Thoracic aorta endothelial cell (primary cell): ENCODE data around the gene CLPTM1. TPM values are rescaled to one million over a fixed set of nuclear protein-coding genes. Genes with fewer than 3 reads are reported as not detected.

ENCODE experiments used
- total RNA-seq: library from RNA; depleted of rRNA; stranded (reverse); fragments of >200 nt; gene quantifications from 2 replicates; pipeline ENCODE4 v1.2.3, GENCODE V29; 2012

CLPTM1 gene
- 43.8 and 54.0 TPM in 2 replicates for total RNA-seq

DNA sequence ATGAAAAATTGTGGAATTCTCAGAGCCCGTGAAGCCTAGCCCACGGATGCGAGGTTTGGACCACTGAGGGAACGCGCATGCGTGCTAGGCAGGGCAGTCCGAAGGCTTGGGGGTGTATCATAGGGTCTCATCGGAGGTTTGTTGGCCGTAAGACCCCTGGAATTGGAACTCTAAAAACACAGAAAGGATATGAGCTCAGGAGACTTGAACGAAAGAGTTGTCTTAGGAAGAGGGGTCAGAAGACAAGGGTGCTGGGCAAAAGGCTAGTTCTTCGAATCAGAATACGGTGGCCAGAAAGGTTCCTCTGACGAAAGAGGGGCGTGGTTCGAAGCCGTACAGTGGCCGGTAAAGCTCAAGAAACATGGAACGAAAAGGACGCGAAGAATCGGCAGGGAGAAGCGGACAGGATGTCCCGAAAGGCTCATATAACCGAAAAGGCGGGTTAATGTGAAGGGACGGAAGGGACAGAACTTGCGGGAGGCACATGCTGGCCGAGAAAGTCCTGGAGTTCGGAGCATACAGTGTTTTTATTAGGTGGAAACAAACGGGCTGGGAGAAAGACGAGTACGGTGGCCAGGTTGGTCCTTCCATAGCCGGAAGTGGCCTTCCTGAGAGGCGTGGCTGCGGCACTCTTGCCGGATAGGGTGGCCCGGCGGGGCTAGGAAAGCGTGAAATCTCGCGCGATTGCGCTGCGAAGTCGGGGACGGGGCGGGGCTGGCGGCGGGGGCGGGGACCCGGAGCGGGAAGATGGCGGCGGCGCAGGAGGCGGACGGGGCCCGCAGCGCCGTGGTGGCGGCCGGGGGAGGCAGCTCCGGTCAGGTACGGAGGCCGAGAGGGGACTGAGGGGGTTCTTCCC lies at the start of gene CLPTM1:
TSS of gene CLPTM1 (plus strand) at position 732 of the 856 bp plus-strand sequence. CDS start at position 748, 16 bp downstream.

DNA sequence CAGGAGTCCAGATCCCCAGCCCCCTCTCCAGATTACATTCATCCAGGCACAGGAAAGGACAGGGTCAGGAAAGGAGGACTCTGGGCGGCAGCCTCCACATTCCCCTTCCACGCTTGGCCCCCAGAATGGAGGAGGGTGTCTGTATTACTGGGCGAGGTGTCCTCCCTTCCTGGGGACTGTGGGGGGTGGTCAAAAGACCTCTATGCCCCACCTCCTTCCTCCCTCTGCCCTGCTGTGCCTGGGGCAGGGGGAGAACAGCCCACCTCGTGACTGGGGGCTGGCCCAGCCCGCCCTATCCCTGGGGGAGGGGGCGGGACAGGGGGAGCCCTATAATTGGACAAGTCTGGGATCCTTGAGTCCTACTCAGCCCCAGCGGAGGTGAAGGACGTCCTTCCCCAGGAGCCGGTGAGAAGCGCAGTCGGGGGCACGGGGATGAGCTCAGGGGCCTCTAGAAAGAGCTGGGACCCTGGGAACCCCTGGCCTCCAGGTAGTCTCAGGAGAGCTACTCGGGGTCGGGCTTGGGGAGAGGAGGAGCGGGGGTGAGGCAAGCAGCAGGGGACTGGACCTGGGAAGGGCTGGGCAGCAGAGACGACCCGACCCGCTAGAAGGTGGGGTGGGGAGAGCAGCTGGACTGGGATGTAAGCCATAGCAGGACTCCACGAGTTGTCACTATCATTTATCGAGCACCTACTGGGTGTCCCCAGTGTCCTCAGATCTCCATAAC lies 49.6 kb upstream of the CLPTM1 start, which contains the start of gene APOE:
TSS of gene APOE (plus strand) at position 360 of the 724 bp plus-strand sequence. CDS start 829 bp downstream, outside the sequence.

DNA sequence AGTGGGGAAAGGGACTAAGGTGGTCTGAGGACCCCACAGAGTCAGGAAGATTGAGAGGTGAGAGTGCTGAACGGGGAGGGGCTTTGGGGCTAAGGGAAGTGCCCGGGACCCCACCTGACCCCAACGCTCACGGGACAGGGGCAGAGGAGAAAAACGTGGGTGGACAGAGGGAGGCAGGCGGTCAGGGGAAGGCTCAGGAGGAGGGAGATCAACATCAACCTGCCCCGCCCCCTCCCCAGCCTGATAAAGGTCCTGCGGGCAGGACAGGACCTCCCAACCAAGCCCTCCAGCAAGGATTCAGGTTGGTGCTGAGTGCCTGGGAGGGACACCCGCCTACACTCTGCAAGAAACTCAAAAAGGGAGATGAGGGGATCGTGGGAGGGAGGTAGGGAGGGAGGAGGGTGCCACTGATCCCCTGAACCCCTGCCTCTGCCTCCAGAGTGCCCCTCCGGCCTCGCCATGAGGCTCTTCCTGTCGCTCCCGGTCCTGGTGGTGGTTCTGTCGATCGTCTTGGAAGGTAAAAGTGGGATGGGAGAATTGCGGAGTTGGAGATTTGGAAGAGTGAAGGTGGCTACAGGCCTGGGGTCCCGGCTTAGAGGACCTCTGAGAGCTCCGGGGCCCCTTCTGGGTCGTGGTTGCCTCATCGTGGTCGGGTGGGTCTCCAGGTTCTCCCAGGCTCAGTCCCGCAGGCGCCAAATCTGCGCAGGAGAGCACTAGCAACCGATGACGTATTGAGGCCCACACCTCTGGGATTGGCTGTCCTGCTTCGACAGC lies 40.6 kb upstream of the CLPTM1 start, which contains the start of gene APOC1:
TSS of gene APOC1 (plus strand) at position 176 of the 774 bp plus-strand sequence. CDS start at position 460, 284 bp downstream.

GRCh38 chr19:44942067-44942571 lies 13.1 kb upstream of the CLPTM1 start, which contains the start of gene APOC4:
Gene APOC4 (plus strand): TSS chr19:44942237. CDS start chr19:44942278, 41 bp downstream.

DNA sequence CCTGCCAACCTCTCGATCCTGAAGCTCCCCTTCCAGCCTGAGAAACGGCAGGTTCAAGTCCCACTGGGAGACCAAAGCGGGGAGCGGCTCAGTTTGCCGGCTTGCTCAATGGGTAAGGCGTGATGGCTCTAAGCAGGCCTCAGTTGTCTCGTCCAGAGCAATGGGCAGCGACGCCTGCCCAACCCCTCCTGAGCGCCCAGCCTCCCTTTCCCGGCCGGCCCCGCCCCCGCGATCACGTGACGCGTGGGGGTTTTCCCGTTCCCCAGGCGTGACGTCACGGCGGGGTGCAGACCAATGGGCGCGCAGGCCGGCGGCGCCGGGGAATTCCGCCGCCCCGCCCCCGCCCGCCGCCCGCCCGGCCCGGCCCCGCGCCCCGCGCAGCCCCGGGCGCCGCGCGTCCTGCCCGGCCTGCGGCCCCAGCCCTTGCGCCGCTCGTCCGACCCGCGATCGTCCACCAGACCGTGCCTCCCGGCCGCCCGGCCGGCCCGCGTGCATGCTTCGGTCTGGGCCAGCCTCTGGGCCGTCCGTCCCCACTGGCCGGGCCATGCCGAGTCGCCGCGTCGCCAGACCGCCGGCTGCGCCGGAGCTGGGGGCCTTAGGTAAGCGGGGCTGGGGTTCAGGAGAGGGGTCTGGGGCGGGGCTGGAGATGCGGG lies 46.0 kb downstream of the CLPTM1 start, which contains the start of gene RELB:
TSS of gene RELB (plus strand) at position 378 of the 653 bp plus-strand sequence. CDS start at position 494, 116 bp downstream.

GRCh38 chr19:45038931-45039893 lies 84.0 kb downstream of the CLPTM1 start, which contains the start of gene CLASRP:
Gene CLASRP (plus strand): TSS chr19:45039045. CDS start chr19:45040213, 1,168 bp downstream.

Other genes with a start within 250 kb of the CLPTM1 start
- gene BCL3, start 206.7 kb upstream of the CLPTM1 start, total RNA-seq, result 5.5 and 7.7 TPM in 2 replicates
- gene CBLC, start 177.5 kb upstream of the CLPTM1 start, total RNA-seq, result not detected in 2 replicates
- 14.5 and 27.0 TPM in 2 replicates for gene BCAM, start 146.3 kb upstream of the CLPTM1 start, total RNA-seq
- 89.5 and 108 TPM in 2 replicates for gene NECTIN2, start 109.1 kb upstream of the CLPTM1 start, total RNA-seq
- 57.4 and 71.2 TPM in 2 replicates for gene TOMM40, start 64.1 kb upstream of the CLPTM1 start, total RNA-seq
- 0.40 and 0.65 TPM in 2 replicates for gene APOE, start 49.6 kb upstream of the CLPTM1 start, total RNA-seq
- 0.66 and 1.2 TPM in 2 replicates for gene APOC1, start 40.8 kb upstream of the CLPTM1 start, total RNA-seq
- gene APOC4, start 13.1 kb upstream of the CLPTM1 start, total RNA-seq, result not detected in 2 replicates
- gene APOC2, start 9.3 kb upstream of the CLPTM1 start, total RNA-seq, result not detected in 2 replicates
- gene RELB, start 46.1 kb downstream of the CLPTM1 start, total RNA-seq, result 4.8 and 6.7 TPM in 2 replicates
- 22.2 and 25.1 TPM in 2 replicates for gene CLASRP, start 83.7 kb downstream of the CLPTM1 start, total RNA-seq
- 0.40 and 0.65 TPM in 2 replicates for gene ZNF296, start 121.1 kb downstream of the CLPTM1 start, total RNA-seq
- gene GEMIN7, start 123.9 kb downstream of the CLPTM1 start, total RNA-seq, result 22.5 and 27.1 TPM in 2 replicates
- 27.6 and 31.0 TPM in 2 replicates for gene PPP1R37, start 137.8 kb downstream of the CLPTM1 start, total RNA-seq
- gene NKPD1, start 205.6 kb downstream of the CLPTM1 start, total RNA-seq, result under 0.01 and 0.22 TPM in 2 replicates
- gene TRAPPC6A, start 222.9 kb downstream of the CLPTM1 start, total RNA-seq, result 2.4 and 5.2 TPM in 2 replicates
- 6.7 and 8.4 TPM in 2 replicates for gene BLOC1S3, start 223.4 kb downstream of the CLPTM1 start, total RNA-seq